Keratinocyte (primary cell): Measurements from ENCODE around the gene MAD1L1. TPM values are rescaled to one million over a fixed set of nuclear protein-coding genes. Genes with fewer than 3 reads are reported as not detected.

Experiments
- DNase-seq: peaks from one replicate; pipeline ENCODE4 v3.0.0-alpha.2; 2011; ENCODE audit warnings: low read depth, missing footprints, low spot score
- FAIRE-seq: peaks from 2 replicates; lab custom pipeline; 2011; peaks lifted over from hg19 to GRCh38; lab: Jason Lieb, UNC
- H2AFZ ChIP-seq: 2 replicates; pipeline ENCODE4 v1.6.0; 2012; ENCODE audit warnings: low read length, control low read depth, inconsistent platforms; ENCODE audit not compliant: control insufficient read depth
- H3K27ac ChIP-seq: 2 replicates; pipeline ENCODE4 v1.5.1; 2011; ENCODE audit warnings: low read length; ENCODE audit not compliant: control insufficient read depth, insufficient read depth
- H3K27me3 ChIP-seq: 3 replicates; pipeline ENCODE4 v1.6.0; 2011; ENCODE audit warnings: low read length; ENCODE audit not compliant: control insufficient read depth, insufficient read depth; ENCODE audit errors: extremely low read depth
- H3K36me3 ChIP-seq, 2 experiments: 2 replicates in 1 of 2; 3 replicates in 1 of 2; pipeline ENCODE4 v1.5.1; 2011; ENCODE audit warnings: low read length in 2 of 2, mild to moderate bottlenecking in 1 of 2; ENCODE audit not compliant: control insufficient read depth in 2 of 2, insufficient read depth in 2 of 2; ENCODE audit errors: extremely low read depth in 1 of 2
- H3K4me1 ChIP-seq: 3 replicates; pipeline ENCODE4 v1.5.1; 2011; ENCODE audit warnings: low read length; ENCODE audit not compliant: control insufficient read depth, insufficient read depth; ENCODE audit errors: extremely low read depth
- H3K4me2 ChIP-seq: 3 replicates; pipeline ENCODE4 v1.6.0; 2011; ENCODE audit warnings: low read depth, low read length; ENCODE audit not compliant: control insufficient read depth, insufficient read depth; ENCODE audit errors: extremely low read depth
- H3K4me3 ChIP-seq, 3 experiments: fragments of 200-600 bp in 1 of 3; sonication (generic) in 1 of 3; 2 replicates in 2 of 3; 3 replicates in 1 of 3; pipeline ENCODE4 v1.5.1; 2011 to 2016; ENCODE audit warnings: low read length in 3 of 3, mild to moderate bottlenecking in 3 of 3, control low read depth in 2 of 3, inconsistent platforms in 1 of 3, low read depth in 1 of 3, mixed read lengths in 1 of 3, mixed run types in 1 of 3, moderate library complexity in 1 of 3; ENCODE audit not compliant: control insufficient read depth in 2 of 3, insufficient read depth in 2 of 3; ENCODE audit errors: extremely low read depth in 1 of 3
- H3K79me2 ChIP-seq: 2 replicates; pipeline ENCODE4 v1.6.0; 2012; ENCODE audit warnings: low read length; ENCODE audit not compliant: control insufficient read depth, insufficient read depth
- H3K9ac ChIP-seq: 3 replicates; pipeline ENCODE4 v1.6.0; 2011; ENCODE audit warnings: low read length; ENCODE audit not compliant: control insufficient read depth, insufficient read depth; ENCODE audit errors: extremely low read depth
- H3K9me1 ChIP-seq: 3 replicates; pipeline ENCODE4 v1.6.0; 2011; ENCODE audit warnings: low read length; ENCODE audit not compliant: control insufficient read depth, insufficient read depth; ENCODE audit errors: extremely low read depth
- H3K9me3 ChIP-seq: 2 replicates; pipeline ENCODE4 v1.5.1; 2012; ENCODE audit warnings: low read depth, low read length; ENCODE audit not compliant: control insufficient read depth
- H4K20me1 ChIP-seq: 3 replicates; pipeline ENCODE4 v1.6.0; 2011; ENCODE audit warnings: low read length; ENCODE audit not compliant: control insufficient read depth, insufficient read depth; ENCODE audit errors: extremely low read depth
- CTCF ChIP-seq, 3 experiments: IDR thresholded peaks in 1 of 3; conservative IDR thresholded peaks in 1 of 3; optimal IDR thresholded peaks in 1 of 3; 2 replicates in 2 of 3; 3 replicates in 1 of 3; pipeline versions ENCODE3 to v1.5.1; 2011; ENCODE audit warnings: low read length in 3 of 3, mild to moderate bottlenecking in 3 of 3, moderate library complexity in 2 of 3, control low read depth in 1 of 3, inconsistent platforms in 1 of 3; ENCODE audit not compliant: insufficient read depth in 2 of 3; ENCODE audit errors: extremely low read depth in 1 of 3
- EZH2 ChIP-seq: IDR thresholded peaks from one replicate; pipeline ENCODE4 v1.6.1; 2012; ENCODE audit warnings: inconsistent platforms, mild to moderate bottlenecking, low read length, moderate library complexity
- dilution Hi-C: fragments of 300-500 bp; cut with MboI; formaldehyde crosslinking; loops from one replicate; pipeline ENCODE4 v1.7.0; 2020; ENCODE audit warnings: low sequenced_read_pairs; ENCODE audit not compliant: extremely low pct_ligation_motif_present
- polyA plus RNA-seq, 5 experiments: library from polyadenylated mRNA; depleted of rRNA in 3 of 5; stranded (reverse) in 3 of 5; stranded (forward) in 1 of 5; unstranded in 1 of 5; fragments of >200 nt; gene quantifications; 1 replicate in 1 of 5; 2 replicates in 3 of 5; 3 replicates in 1 of 5; pipeline versions ENCODE4 v1.2.1 to v1.2.3, GENCODE V29; 2011 to 2012; ENCODE audit warnings: missing spikeins in 2 of 5, low read depth in 1 of 5, low replicate concordance in 1 of 5

MAD1L1 gene
- polyA plus RNA-seq, 1 donor (not counting 4 experiments of a cell fraction or from before 2014, with no cell fraction given): 18.0 TPM

- DNase-seq (no peak), FAIRE-seq (no peak)
- Histone ChIP-seq H3K4me1 (peaks cover 13% of the 10 kb centered on the region), H3K36me3 (peaks cover 1 to 8% of the 10 kb centered on the region in 2 experiments), H3K9me3 (no peaks in the 10 kb centered on the region), H3K27ac (no peak overlapping the region), H2AFZ (no peak overlapping the region), H3K79me2 (no peaks in the 10 kb centered on the region), H3K9me1 (no peaks in the 10 kb centered on the region), H3K4me3 (no peak overlapping the region), H3K9ac (no peak overlapping the region), H4K20me1 (no peaks in the 10 kb centered on the region), H3K27me3 (no peaks in the 10 kb centered on the region), H3K4me2 (no peak overlapping the region)
- dilution Hi-C loops: no loop called here
- TF ChIP-seq CTCF (optimal IDR thresholded peaks at IDR 0.05 in 1 of 3, IDR thresholded peaks at IDR 0.05 in 1 of 3, conservative IDR thresholded peaks at IDR 0.05 in 1 of 3; ENCODE audit: extremely low read depth in 1 of 3, insufficient read depth in 2 of 3, low read length in 3 of 3) (no peak), EZH2 (no peak)
Measured at GRCh38 chr7:2040201-2040892, 192.4 kb downstream of the MAD1L1 start.

GRCh38 chr7:2038931-2039728 lies 193.6 kb downstream of the MAD1L1 start:
- no peak overlapping the region for H3K4me2 ChIP-seq
- no peaks in the 10 kb centered on the region for H3K79me2 ChIP-seq
- FAIRE-seq (no peak), DNase-seq (no peak)
- TF ChIP-seq CTCF (optimal IDR thresholded peaks at IDR 0.05 in 1 of 3, IDR thresholded peaks at IDR 0.05 in 1 of 3, conservative IDR thresholded peaks at IDR 0.05 in 1 of 3; ENCODE audit: extremely low read depth in 1 of 3, insufficient read depth in 2 of 3, low read length in 3 of 3) (no peak), EZH2 (no peak)
- H3K36me3 ChIP-seq: peaks cover 1 to 7% of the 10 kb centered on the region in 2 experiments
- no peaks in the 10 kb centered on the region for H3K9me1 ChIP-seq
- dilution Hi-C loops: no loop called here
- H3K9ac ChIP-seq: no peak overlapping the region
- H3K4me3 ChIP-seq: no peak overlapping the region
- no peaks in the 10 kb centered on the region for H3K27me3 ChIP-seq
- H3K27ac ChIP-seq: no peak overlapping the region
- no peaks in the 10 kb centered on the region for H3K9me3 ChIP-seq
- no peak overlapping the region for H2AFZ ChIP-seq
- H4K20me1 ChIP-seq: no peaks in the 10 kb centered on the region
- H3K4me1 ChIP-seq: peaks cover 21% of the 10 kb centered on the region
